Vagina (tissue), 2 donors: ENCODE measurements around the gene SNRK. TPM values are rescaled to one million over a fixed set of nuclear protein-coding genes. Genes with fewer than 3 reads are reported as not detected.

Experiments
- DNase-seq, 2 donors: peaks; one replicate each; pipeline ENCODE4 v3.0.0-alpha.2; 2017; ENCODE audit errors: extremely low spot score in 2 of 2
- H3K27ac ChIP-seq: fragments of 200-600 bp; sonication (generic); one replicate; pipeline ENCODE4 v1.5.1; 2019
- H3K27me3 ChIP-seq: fragments of 200-600 bp; sonication (generic); one replicate; pipeline ENCODE4 v1.5.1; 2019
- H3K36me3 ChIP-seq, 2 donors: fragments of 200-600 bp; sonication (generic); one replicate each; pipeline ENCODE4 v1.5.1; 2017 to 2019
- H3K4me1 ChIP-seq: fragments of 200-600 bp; sonication (generic); one replicate; pipeline ENCODE4 v1.5.1; 2019
- H3K4me3 ChIP-seq, 2 donors: fragments of 200-600 bp; sonication (generic); 1 replicate in 1 of 2; 2 replicates in 1 of 2; pipeline ENCODE4 v1.5.1; 2016 to 2019
- H3K9me3 ChIP-seq: fragments of 200-600 bp; sonication (generic); one replicate; pipeline ENCODE4 v1.5.1; 2019
- CTCF ChIP-seq, 3 experiments: fragments of 450-650 bp in 2 of 3; fragments of 200-600 bp in 1 of 3; sonication (generic) in 1 of 3; IDR thresholded peaks; one replicate each; pipeline ENCODE4 v1.5.1; 2017 to 2019; ENCODE audit warnings: antibody characterized with exemption in 3 of 3, mild to moderate bottlenecking in 2 of 3, moderate library complexity in 2 of 3
- POLR2A ChIP-seq, 2 donors: fragments of 450-650 bp; IDR thresholded peaks; one replicate each; pipeline ENCODE4 v1.6.1; 2017; ENCODE audit warnings: antibody characterized with exemption in 2 of 2, mild to moderate bottlenecking in 2 of 2, moderate library complexity in 2 of 2
- POLR2AphosphoS5 ChIP-seq, 2 donors: sonication (generic); formaldehyde crosslinking; IDR thresholded peaks; one replicate each; pipeline ENCODE4 v1.9.0; 2017; ENCODE audit warnings: antibody characterized with exemption in 2 of 2, mild to moderate bottlenecking in 2 of 2, low read depth in 1 of 2; ENCODE audit not compliant: insufficient read depth in 1 of 2
- intact Hi-C: fragments of 100-400 bp; cut with DNase I; formaldehyde crosslinking; loops from one replicate; pipeline ENCODE4 v1.15.1; 2023
- total RNA-seq: library from RNA; depleted of rRNA; stranded (reverse); fragments of >200 nt; gene quantifications from one replicate; pipeline ENCODE4 v1.2.3, GENCODE V29; 2016

SNRK gene
- total RNA-seq, 1 donor from 2014 or later = 97.0 TPM

- Histone ChIP-seq H3K27me3 (no peaks in the 10 kb centered on the region), H3K4me1 (peaks cover 12% of the 10 kb centered on the region), H3K27ac (peak overlapping the region; percentile 17), H3K4me3 (no peak overlapping the region), H3K9me3 (peaks cover 4% of the 10 kb centered on the region), H3K36me3 (no peaks in the 10 kb centered on the region)
- TF ChIP-seq POLR2A (IDR thresholded peaks at IDR 0.05) (no peak), POLR2AphosphoS5 (IDR thresholded peaks at IDR 0.05; ENCODE audit: insufficient read depth in 1 of 2, low read depth in 1 of 2) (peak in 1 of 2 donors; percentile 87)
- DNase-seq = no peak
- intact Hi-C loops = no loop called here
Observed at GRCh38 chr3:43389388-43390254, 103.3 kb downstream of the SNRK start.

- no peak for TF ChIP-seq CTCF (IDR thresholded peaks at IDR 0.05)
- no peak for TF ChIP-seq POLR2AphosphoS5 (IDR thresholded peaks at IDR 0.05; ENCODE audit: insufficient read depth in 1 of 2, low read depth in 1 of 2)
- no peak for TF ChIP-seq POLR2A (IDR thresholded peaks at IDR 0.05)
- Histone ChIP-seq H3K27me3 (no peaks in the 10 kb centered on the region), H3K4me3 (no peak overlapping the region), H3K9me3 (peaks cover 3% of the 10 kb centered on the region), H3K4me1 (peaks cover 12% of the 10 kb centered on the region), H3K27ac (peak overlapping the region; percentile 17), H3K36me3 (no peaks in the 10 kb centered on the region)
- DNase-seq = no peak
- intact Hi-C loops = no loop called here
Observed at GRCh38 chr3:43390255-43390588, 103.9 kb downstream of the SNRK start.

GRCh38 chr3:43391621-43392020 is 105.3 kb downstream of the SNRK start:
- intact Hi-C loops = no loop called here
- Histone ChIP-seq H3K4me3 (no peak overlapping the region), H3K27me3 (no peaks in the 10 kb centered on the region), H3K36me3 (no peaks in the 10 kb centered on the region), H3K9me3 (no peaks in the 10 kb centered on the region), H3K27ac (no peak overlapping the region), H3K4me1 (peaks cover 12% of the 10 kb centered on the region)
- no peak for DNase-seq
- TF ChIP-seq POLR2A (IDR thresholded peaks at IDR 0.05) (no peak), POLR2AphosphoS5 (IDR thresholded peaks at IDR 0.05; ENCODE audit: insufficient read depth in 1 of 2, low read depth in 1 of 2) (no peak), CTCF (IDR thresholded peaks at IDR 0.05) (no peak)

- Histone ChIP-seq H3K27ac (peak overlapping the region; percentile 15), H3K4me3 (no peak overlapping the region), H3K36me3 (no peaks in the 10 kb centered on the region), H3K9me3 (no peaks in the 10 kb centered on the region), H3K4me1 (peaks cover 12% of the 10 kb centered on the region), H3K27me3 (no peaks in the 10 kb centered on the region)
- intact Hi-C loops = no loop called here
- no peak for DNase-seq
- TF ChIP-seq POLR2AphosphoS5 (IDR thresholded peaks at IDR 0.05; ENCODE audit: insufficient read depth in 1 of 2, low read depth in 1 of 2) (peak in 1 of 2 donors; percentile 63), CTCF (IDR thresholded peaks at IDR 0.05) (no peak)
Observed at GRCh38 chr3:43394041-43394554, 107.8 kb downstream of the SNRK start.

GRCh38 chr3:43399034-43399433 is 112.7 kb downstream of the SNRK start:
- no peak for TF ChIP-seq POLR2AphosphoS5 (IDR thresholded peaks at IDR 0.05; ENCODE audit: insufficient read depth in 1 of 2, low read depth in 1 of 2)
- no peak for TF ChIP-seq POLR2A (IDR thresholded peaks at IDR 0.05)
- no peak for TF ChIP-seq CTCF (IDR thresholded peaks at IDR 0.05)
- intact Hi-C loops = no loop called here
- no peak for DNase-seq
- H3K27ac ChIP-seq = no peak overlapping the region
- H3K27me3 ChIP-seq = no peaks in the 10 kb centered on the region
- no peaks in the 10 kb centered on the region for H3K36me3 ChIP-seq
- no peaks in the 10 kb centered on the region for H3K9me3 ChIP-seq
- no peaks in the 10 kb centered on the region for H3K4me1 ChIP-seq
- no peak overlapping the region for H3K4me3 ChIP-seq
